ENCODE data around the gene AKIRIN2.

DNA sequence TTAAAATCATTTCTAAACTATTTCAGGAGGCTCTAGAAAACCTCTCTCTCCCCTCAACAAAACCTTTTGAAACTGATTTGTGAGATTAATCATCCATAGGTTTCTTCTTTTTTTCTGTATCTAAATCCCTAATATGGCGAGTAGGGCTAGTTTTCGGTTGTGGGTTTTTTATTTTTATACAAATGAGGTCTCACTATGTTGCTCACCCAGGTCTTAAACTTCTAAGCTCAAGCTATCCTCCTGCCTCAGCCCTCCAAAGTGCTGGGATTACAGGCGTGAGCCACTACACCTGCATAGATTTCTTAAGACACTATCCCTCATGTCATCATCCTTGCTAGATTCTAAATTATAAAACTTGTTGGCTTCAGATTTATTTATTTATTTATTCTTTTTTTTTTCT, 68.2 kb downstream of the AKIRIN2 start:
- no peak for TF ChIP-seq POLR2AphosphoS5 (IDR thresholded peaks at IDR 0.05)
- TF ChIP-seq EP300 (IDR thresholded peaks at IDR 0.05) = no peak
- TF ChIP-seq, protein P1, sequence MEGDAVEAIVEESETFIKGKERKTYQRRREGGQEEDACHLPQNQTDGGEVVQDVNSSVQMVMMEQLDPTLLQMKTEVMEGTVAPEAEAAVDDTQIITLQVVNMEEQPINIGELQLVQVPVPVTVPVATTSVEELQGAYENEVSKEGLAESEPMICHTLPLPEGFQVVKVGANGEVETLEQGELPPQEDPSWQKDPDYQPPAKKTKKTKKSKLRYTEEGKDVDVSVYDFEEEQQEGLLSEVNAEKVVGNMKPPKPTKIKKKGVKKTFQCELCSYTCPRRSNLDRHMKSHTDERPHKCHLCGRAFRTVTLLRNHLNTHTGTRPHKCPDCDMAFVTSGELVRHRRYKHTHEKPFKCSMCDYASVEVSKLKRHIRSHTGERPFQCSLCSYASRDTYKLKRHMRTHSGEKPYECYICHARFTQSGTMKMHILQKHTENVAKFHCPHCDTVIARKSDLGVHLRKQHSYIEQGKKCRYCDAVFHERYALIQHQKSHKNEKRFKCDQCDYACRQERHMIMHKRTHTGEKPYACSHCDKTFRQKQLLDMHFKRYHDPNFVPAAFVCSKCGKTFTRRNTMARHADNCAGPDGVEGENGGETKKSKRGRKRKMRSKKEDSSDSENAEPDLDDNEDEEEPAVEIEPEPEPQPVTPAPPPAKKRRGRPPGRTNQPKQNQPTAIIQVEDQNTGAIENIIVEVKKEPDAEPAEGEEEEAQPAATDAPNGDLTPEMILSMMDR (IDR thresholded peaks at IDR 0.05) = no peak
